GM03348 (cell line): ENCODE results near the gene NFXL1.

ENCODE experiments used
- DNase-seq: peaks from one replicate; pipeline ENCODE4 v3.0.0; 2012; ENCODE audit warnings: low spot score

NFXL1 gene

DNA sequence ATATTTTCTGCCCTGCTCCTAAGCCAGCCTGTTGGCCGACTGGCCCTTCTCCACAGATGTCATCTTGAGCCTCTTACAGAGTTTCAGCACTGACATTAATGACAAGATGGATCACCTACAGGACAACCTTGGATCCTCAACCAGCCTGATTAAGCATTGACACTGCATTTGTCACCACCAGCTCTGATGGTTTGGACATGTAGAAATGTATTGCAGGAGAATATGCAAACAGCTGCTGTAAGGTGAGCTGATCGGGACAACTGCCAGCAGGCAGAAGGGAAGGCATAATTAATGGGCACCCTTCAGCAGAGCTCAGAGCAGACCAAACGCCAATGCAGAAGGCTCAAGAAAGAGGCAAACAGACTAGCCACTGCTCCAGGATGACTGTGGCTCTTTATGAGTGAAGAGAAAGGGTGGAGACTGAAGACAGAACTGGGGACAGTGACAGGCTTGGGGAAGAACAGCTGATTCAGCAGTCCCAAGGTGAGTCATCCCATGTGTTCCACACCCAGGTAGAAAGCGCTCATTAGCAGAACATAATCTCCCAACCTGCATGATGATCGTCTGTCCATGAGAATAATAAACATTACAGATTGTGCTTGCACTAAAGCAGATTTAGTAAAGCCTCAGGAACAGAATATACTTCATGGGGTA lies 83.2 kb downstream of the NFXL1 start:
- DNase-seq = no peak

DNA sequence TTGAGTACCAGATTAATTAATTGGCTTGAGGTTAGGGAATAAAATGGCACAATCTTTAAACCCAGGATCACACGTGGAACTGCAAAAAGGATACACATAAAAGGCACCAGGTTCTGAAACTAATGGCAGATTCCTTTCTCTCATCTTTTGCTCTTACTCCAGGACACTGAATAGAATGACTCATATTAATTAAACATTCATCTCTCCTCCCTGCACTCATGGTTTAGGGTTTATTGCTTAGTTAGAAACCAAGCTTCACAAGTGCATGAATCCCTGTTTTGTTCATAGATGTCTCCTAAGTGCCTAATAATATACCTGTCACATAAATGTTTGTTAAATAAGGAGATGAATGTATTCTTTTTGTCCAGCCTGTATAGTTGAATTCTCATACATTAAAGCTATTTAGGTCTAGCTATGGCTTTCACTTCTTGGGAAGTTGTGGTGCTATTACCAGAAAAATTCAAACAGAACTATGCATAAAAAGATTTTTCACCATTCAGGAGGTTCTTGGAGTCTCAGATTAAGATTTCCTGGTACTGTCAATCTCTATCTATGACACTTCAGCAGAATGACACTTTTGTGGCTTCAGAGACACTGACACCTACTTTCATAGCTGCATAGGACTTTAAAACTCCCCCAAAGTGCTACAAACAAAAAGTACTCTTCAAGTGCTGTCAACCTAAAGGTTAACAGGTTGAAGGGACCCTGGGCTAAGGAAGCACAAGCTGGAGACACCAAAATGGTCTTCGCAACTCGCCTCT lies 83.9 kb downstream of the NFXL1 start:
- no peak for DNase-seq

DNA sequence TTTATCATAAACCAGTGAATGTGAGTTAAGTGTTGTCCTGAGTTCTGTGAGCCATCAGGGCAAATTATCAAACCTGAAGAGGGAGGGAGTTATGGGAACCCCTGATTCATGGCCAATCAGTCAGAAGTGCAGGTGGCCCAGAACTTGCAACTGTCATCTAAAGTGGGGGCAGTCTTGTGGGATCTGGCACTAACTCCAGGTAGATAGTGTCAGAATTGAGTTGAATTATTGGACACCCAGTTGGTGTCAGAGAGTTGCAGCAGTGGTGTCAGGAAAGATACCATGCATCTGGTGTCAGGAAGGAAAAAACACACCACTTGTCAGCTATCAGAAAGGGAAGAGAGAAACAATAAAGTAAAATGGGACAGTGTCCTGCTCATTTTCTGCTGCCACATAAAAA lies 84.9 kb downstream of the NFXL1 start:
- DNase-seq = no peak

DNA sequence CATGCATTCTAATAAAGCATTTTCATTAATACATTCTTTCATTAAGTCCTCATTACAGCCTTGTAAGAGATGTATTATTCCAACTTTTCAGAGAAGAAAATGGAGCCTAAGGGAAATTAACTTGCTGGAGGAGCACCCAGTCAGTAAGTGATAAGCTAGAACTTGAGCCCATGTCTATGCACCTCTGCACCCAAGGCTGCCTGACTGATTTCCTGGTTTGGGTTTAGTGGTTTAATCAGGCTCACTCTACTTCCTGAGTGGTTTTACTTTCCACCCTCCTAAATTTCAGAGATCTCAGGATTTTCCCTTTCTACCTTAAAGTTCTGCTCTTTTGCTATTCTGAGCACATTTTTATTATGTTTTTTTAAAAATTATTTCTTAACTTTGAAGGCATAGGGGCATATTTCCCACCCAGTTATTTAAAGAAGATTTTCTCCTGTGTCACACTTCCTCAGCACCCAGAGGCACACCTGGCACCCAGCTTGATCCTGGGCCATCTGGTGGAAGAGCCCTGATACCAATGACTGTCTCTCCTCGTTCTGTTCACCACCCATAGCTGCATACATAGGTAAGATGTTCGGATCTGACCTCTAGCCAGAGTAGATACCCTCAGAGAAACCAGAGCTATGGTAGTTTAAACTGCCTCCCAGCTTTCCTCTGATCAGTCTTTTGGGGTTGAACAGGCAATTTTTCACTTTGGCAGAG lies 86.9 kb downstream of the NFXL1 start:
- DNase-seq = no peak

DNA sequence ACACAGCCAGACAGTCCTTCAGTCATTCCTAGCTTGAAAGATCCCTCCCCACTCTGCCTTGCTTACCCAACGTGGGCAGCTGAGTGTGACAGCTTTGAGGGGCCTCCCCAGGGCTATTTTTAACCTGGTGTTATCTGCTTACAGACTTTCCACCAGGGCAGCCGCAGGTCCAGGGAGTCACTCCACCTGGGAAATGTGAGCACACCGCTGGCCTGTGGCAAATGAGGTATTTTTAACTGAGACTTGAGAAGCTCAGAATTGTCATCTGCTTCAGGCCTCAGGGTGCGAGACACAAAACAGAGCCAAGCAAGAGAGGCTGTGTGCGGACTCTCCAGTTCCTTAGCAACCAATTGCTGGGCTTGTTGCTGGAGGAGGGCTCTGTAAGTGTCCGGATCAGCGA lies 89.5 kb downstream of the NFXL1 start:
- DNase-seq = no peak

DNA sequence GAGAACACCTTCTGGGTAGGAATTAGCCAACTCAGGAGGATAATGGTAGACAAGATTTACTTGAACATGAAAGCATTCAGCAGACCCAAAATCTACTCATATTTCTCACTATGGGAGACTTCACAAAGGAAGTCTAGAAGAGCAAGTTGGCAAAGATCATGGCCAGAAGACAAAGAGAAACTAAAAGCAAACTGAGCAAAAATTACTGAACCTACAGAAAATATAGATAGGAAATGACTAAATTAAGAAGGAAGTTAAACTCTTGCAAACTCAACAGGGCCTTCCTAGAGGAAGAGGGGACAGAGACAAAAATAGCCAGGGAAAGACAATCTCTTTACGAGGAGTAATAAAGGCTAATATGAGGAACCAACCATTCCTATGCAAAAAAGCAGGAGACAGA lies 95.2 kb downstream of the NFXL1 start:
- no peak for DNase-seq

DNA sequence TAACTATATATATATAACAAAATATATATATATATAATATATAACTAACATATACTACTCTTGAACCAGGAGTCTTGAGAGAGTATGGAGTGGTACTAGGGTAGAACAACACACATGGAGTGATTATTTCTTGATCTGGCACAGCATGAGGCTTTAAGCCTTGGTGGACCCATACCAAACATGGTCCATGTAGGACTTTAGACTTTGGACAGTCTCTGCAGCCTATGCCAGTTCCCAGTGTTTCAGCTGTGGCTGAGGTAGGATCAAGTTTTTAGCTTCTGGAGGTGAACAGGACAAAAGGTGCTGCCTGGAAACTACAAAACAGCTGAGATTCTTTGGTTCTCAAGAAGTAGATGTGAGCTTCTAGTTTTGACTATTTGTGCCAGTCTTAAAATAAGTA lies 97.1 kb downstream of the NFXL1 start:
- no peak for DNase-seq

DNA sequence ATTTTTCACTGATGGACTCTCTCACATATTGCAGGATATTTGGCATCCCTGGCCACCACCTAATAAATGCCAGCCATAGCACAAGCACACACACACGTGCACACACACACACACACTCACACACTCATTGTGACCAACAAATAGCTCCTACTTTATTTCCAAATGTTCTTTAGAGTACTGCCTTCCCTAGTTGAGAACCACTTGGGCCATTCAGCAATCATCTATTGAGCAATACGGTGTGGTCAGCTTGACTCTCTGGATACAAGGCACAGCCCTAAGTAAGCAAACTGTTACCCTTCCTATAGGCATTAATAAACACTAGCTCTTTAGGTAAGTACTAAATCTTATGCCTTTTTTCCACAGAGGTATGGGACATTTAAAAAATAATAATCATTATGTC lies 97.6 kb downstream of the NFXL1 start:
- DNase-seq = no peak

DNA sequence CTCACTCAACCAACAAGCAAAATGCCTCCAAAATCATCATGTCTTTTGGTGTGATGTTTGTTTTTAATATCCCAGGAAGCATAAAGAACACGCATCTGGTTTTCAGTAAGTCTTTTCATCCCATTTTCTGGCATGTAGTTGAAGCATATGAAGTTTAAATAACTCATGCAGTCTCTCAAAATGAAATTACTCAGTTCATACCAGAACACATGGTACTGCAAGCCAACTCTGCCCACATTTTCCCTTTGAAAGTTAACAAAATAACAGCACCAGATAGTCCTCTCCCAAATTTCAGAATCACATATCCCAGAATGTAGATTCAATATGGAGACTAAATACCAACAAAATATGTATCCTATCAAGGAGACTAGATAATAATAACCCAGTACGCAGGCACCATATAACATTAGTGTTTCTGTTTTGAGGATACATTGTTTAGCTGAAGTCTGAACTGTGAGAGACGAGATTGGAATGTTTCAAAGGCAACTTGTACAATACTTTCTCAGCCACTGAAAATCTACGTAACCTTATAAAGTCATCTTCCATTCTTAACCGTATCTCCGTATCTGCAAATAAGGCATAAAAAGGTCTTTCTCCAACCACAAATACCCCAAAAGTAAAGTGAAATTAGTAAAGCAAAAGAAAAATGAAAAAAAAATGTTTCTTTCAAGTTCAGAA lies 99.6 kb downstream of the NFXL1 start:
- peak; percentile 31 for DNase-seq

DNA sequence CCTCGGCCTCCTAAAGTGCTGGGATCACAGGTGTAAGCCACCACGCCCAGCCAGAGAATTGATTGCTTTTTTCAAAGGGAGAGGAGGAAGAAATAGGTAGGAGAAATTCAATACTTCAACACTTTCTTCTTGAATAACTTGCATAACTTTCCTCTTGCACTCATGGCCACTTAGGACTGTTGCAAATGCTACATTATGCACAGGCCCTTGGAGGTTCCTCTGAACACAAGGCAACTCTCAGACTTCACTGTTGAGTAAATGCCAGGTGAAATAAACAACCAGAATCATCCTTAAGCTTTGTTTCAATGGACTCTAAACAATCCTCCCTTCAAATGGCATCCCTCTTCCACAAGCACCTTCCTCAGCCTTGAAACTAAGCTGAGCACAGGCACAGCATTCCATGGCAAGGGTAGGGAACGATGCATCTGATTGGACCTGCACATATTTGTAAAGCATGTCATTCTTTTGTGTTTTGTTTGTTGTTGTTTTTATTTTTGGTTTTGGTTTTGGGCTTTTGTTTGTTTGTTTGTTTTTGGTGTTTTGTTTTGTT lies 104.7 kb downstream of the NFXL1 start:
- no peak for DNase-seq

DNA sequence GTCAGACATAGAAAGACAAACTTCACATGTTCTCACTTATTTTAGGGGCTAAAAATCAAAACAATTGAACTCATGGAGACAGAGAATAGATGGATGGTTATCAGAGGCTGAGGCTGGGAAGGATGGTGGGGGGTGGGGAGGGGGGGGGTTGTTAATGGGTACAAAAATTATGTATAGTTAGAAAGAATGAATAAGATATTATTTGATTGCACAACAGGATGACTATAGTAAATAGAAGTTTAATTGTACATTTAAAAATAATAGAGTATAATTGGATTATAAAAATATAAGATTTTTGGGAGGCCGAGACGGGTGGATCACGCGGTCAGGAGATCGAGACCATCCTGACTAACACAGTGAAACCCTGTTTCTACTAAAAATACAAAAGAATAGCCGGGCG lies 109.8 kb downstream of the NFXL1 start:
- no peak for DNase-seq

DNA sequence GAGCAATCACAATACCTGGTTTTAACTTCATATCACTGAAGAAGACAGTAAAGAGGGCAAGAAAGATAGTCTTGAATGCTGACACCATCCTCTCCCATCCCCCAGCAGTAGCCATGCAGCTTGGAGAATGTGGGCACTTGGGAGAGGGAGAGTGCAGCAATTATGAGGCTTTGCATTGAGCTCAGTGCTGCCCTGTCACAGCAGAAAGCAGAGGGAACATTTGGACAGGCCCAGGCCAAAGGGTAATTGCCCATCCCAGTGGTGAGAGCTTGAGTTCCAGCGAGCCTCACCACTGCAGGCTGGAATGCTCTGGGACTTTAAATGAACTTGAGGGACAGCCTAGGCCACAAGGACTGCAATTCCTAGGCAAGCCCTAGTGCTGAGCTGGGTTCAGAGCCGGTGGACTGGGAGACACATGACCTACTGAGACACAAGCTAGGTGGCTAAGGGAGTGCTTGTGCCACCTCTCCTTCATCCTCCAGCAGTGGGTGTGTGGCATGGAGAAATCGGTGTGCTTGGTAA lies 112.8 kb downstream of the NFXL1 start:
- no peak for DNase-seq

DNA sequence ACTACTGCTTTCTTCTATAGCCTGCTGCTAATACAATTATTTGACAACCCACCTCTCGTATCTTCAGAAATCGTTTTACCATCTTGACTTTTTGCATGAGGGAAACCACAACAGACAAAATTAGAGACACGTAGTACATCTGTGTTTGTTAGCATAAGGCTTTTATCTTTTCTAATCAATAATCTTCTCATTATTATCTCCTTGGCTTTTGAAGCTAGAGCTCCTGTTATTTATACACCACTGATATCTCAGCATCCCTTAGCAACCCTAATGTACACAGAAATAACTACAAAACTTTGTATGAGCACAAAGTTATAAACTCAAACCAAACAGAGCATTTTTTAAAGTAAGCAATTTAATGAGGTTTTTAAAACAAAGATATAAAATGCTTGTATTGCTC lies 116.2 kb downstream of the NFXL1 start:
- DNase-seq = no peak
